Cardiac muscle cell (in vitro differentiated cells and primary cell): Measurements from ENCODE around the gene MYD88. TPM values are rescaled to one million over a fixed set of nuclear protein-coding genes. Genes with fewer than 3 reads are reported as not detected.

Source experiments
- DNase-seq, 2 donors: peaks; one replicate each; pipeline versions ENCODE4 v3.0.0 to v3.0.0-alpha.2; 2010 to 2017; ENCODE audit warnings: low read depth in 1 of 2, low spot score in 1 of 2
- H3K27ac ChIP-seq: fragments of 200-600 bp; sonication (generic); 2 replicates; pipeline ENCODE4 v1.5.1; 2016
- H3K27me3 ChIP-seq: fragments of 200-600 bp; sonication (generic); 2 replicates; pipeline ENCODE4 v1.6.0; 2016; ENCODE audit warnings: control low read depth
- H3K36me3 ChIP-seq: fragments of 200-600 bp; sonication (generic); 2 replicates; pipeline ENCODE4 v1.5.1; 2016; ENCODE audit warnings: control low read depth
- H3K4me1 ChIP-seq: fragments of 200-600 bp; sonication (generic); 2 replicates; pipeline ENCODE4 v1.8.1; 2017; ENCODE audit warnings: low read depth, mild to moderate bottlenecking, mixed run types
- H3K4me3 ChIP-seq: fragments of 200-600 bp; sonication (generic); 2 replicates; pipeline ENCODE4 v1.5.1; 2016; ENCODE audit warnings: mild to moderate bottlenecking
- H3K9me3 ChIP-seq: fragments of 200-600 bp; sonication (generic); 2 replicates; pipeline ENCODE4 v1.5.1; 2017; ENCODE audit warnings: low read depth, mild to moderate bottlenecking, control low read depth
- polyA plus RNA-seq: library from polyadenylated mRNA; unstranded; fragments of >200 nt; fragmentation: Nextera tagmentation; extraction: Ambion mirVana; gene quantifications from 2 replicates; pipeline ENCODE4 v1.2.1, GENCODE V29; 2016
- total RNA-seq: library from RNA; depleted of rRNA; stranded (reverse); fragments of >200 nt; gene quantifications from 2 replicates; pipeline ENCODE4 v1.2.3, GENCODE V29; 2016
- TF ChIP-seq, protein P1 (sequence below): IDR thresholded peaks from 2 replicates; pipeline ENCODE4 v1.5.1; 2012; ENCODE audit warnings: low read depth, mild to moderate bottlenecking, low read length

Gene MYD88
- total and polyA plus RNA-seq, 2 experiments from 2014 or later = 2.5 to 7.2 TPM

DNA sequence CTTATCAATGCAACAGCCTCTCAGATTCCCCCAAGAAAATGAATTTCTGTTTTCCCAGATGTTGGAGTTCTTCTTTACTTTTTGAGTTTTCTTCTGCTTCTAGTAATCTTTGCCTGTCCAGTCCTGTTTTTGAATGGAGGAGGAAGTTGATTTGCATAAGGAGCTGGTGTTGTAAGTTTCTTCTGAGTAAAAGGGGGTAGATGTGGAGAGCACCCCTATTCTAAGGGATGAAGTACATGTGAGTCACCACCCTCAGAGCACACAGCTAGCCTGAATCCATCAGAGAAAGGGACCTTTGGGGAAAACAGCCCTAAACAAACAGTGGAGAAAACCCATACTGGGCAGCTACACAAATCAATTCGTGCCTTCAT, 36.0 kb upstream of the MYD88 start:
- H3K36me3 ChIP-seq = no peaks in the 10 kb centered on the region
- no peaks in the 10 kb centered on the region for H3K9me3 ChIP-seq
- DNase-seq = no peak
- TF ChIP-seq, protein P1, sequence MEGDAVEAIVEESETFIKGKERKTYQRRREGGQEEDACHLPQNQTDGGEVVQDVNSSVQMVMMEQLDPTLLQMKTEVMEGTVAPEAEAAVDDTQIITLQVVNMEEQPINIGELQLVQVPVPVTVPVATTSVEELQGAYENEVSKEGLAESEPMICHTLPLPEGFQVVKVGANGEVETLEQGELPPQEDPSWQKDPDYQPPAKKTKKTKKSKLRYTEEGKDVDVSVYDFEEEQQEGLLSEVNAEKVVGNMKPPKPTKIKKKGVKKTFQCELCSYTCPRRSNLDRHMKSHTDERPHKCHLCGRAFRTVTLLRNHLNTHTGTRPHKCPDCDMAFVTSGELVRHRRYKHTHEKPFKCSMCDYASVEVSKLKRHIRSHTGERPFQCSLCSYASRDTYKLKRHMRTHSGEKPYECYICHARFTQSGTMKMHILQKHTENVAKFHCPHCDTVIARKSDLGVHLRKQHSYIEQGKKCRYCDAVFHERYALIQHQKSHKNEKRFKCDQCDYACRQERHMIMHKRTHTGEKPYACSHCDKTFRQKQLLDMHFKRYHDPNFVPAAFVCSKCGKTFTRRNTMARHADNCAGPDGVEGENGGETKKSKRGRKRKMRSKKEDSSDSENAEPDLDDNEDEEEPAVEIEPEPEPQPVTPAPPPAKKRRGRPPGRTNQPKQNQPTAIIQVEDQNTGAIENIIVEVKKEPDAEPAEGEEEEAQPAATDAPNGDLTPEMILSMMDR = no peak
- no peaks in the 10 kb centered on the region for H3K27me3 ChIP-seq
- H3K27ac ChIP-seq = no peak overlapping the region
- peaks cover 18% of the 10 kb centered on the region for H3K4me1 ChIP-seq
- H3K4me3 ChIP-seq = no peak overlapping the region

GRCh38 chr3:38105525-38105924, 32.9 kb upstream of the MYD88 start:
- peaks cover 9% of the 10 kb centered on the region for H3K4me1 ChIP-seq
- no peak overlapping the region for H3K4me3 ChIP-seq
- TF ChIP-seq, protein P1 = no peak
- H3K9me3 ChIP-seq = no peaks in the 10 kb centered on the region
- DNase-seq = no peak
- no peaks in the 10 kb centered on the region for H3K36me3 ChIP-seq
- no peaks in the 10 kb centered on the region for H3K27me3 ChIP-seq
- H3K27ac ChIP-seq = no peak overlapping the region

GRCh38 chr3:38107911-38108648, 30.4 kb upstream of the MYD88 start:
- no peak for DNase-seq
- Histone ChIP-seq H3K27ac (no peak overlapping the region), H3K9me3 (no peaks in the 10 kb centered on the region), H3K36me3 (no peaks in the 10 kb centered on the region), H3K27me3 (no peaks in the 10 kb centered on the region), H3K4me3 (no peak overlapping the region), H3K4me1 (no peaks in the 10 kb centered on the region)
- TF ChIP-seq, protein P1 = no peak

DNA sequence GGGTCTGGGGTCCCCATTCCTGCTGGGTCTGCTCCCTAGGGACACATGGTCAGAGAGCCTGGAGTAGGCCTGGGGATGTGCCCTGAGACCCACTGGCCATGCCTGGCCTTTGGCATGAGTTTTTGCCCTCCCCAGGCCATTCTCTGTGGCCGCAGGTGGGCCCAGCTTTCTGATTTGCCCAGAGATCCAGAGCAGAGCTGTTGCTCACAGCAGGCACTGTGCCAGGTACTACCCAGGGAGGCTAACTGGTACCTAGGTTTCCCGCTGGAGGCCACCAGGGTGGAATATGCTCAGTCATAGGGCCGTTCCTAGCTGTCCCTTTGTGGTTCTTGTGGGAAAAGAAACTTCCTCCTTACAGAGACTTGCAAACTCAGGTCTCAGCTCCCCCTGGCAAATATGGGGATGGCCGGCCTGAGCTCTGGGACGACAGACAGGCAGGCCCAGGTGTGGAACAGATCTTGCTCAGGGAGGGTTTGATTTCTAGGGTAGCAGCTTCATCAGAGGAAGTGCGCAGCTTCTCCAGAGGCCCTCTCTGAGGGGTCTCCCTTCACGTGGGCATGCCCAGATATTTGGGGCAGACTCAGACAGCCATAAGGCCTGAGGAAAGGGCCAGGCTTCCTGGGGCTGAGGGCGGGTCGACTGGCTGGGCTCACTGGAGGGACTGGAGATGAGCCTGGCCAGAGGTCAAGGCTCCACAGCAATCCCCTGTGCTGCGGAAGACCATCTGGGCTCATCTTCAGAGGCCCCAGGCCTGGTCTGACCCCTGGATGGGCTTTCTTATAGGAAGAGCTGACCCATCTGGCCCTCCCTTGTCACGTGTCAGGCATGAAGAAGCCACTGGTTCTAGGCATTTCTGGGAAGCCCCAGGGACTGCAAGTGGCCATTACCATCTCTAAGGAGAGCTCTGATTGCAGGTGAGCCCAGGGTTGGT, 29.5 kb upstream of the MYD88 start:
- H3K36me3 ChIP-seq = no peaks in the 10 kb centered on the region
- DNase-seq = no peak
- no peak overlapping the region for H3K27ac ChIP-seq
- no peak overlapping the region for H3K4me3 ChIP-seq
- H3K9me3 ChIP-seq = no peaks in the 10 kb centered on the region
- TF ChIP-seq, protein P1 = no peak
- no peaks in the 10 kb centered on the region for H3K4me1 ChIP-seq
- no peaks in the 10 kb centered on the region for H3K27me3 ChIP-seq

GRCh38 chr3:38109580-38110313, 28.7 kb upstream of the MYD88 start:
- Histone ChIP-seq H3K4me1 (no peaks in the 10 kb centered on the region), H3K36me3 (no peaks in the 10 kb centered on the region), H3K9me3 (no peaks in the 10 kb centered on the region), H3K27me3 (no peaks in the 10 kb centered on the region), H3K27ac (no peak overlapping the region), H3K4me3 (no peak overlapping the region)
- TF ChIP-seq, protein P1 = no peak
- DNase-seq = no peak
